Vagina (tissue), 2 donors: Measurements from ENCODE around the gene KCNH2. TPM values are rescaled to one million over a fixed set of nuclear protein-coding genes. Genes with fewer than 3 reads are reported as not detected.

Experiments used
- DNase-seq, 2 donors: peaks; one replicate each; pipeline ENCODE4 v3.0.0-alpha.2; 2017; ENCODE audit errors: extremely low spot score in 2 of 2
- H3K27ac ChIP-seq: fragments of 200-600 bp; sonication (generic); one replicate; pipeline ENCODE4 v1.5.1; 2019
- H3K27me3 ChIP-seq: fragments of 200-600 bp; sonication (generic); one replicate; pipeline ENCODE4 v1.5.1; 2019
- H3K36me3 ChIP-seq, 2 donors: fragments of 200-600 bp; sonication (generic); one replicate each; pipeline ENCODE4 v1.5.1; 2017 to 2019
- H3K4me1 ChIP-seq: fragments of 200-600 bp; sonication (generic); one replicate; pipeline ENCODE4 v1.5.1; 2019
- H3K4me3 ChIP-seq, 2 donors: fragments of 200-600 bp; sonication (generic); 1 replicate in 1 of 2; 2 replicates in 1 of 2; pipeline ENCODE4 v1.5.1; 2016 to 2019
- H3K9me3 ChIP-seq: fragments of 200-600 bp; sonication (generic); one replicate; pipeline ENCODE4 v1.5.1; 2019
- CTCF ChIP-seq, 3 experiments: fragments of 450-650 bp in 2 of 3; fragments of 200-600 bp in 1 of 3; sonication (generic) in 1 of 3; IDR thresholded peaks; one replicate each; pipeline ENCODE4 v1.5.1; 2017 to 2019; ENCODE audit warnings: antibody characterized with exemption in 3 of 3, mild to moderate bottlenecking in 2 of 3, moderate library complexity in 2 of 3
- POLR2A ChIP-seq, 2 donors: fragments of 450-650 bp; IDR thresholded peaks; one replicate each; pipeline ENCODE4 v1.6.1; 2017; ENCODE audit warnings: antibody characterized with exemption in 2 of 2, mild to moderate bottlenecking in 2 of 2, moderate library complexity in 2 of 2
- POLR2AphosphoS5 ChIP-seq, 2 donors: sonication (generic); formaldehyde crosslinking; IDR thresholded peaks; one replicate each; pipeline ENCODE4 v1.9.0; 2017; ENCODE audit warnings: antibody characterized with exemption in 2 of 2, mild to moderate bottlenecking in 2 of 2, low read depth in 1 of 2; ENCODE audit not compliant: insufficient read depth in 1 of 2
- intact Hi-C: fragments of 100-400 bp; cut with DNase I; formaldehyde crosslinking; loops from one replicate; pipeline ENCODE4 v1.15.1; 2023
- total RNA-seq: library from RNA; depleted of rRNA; stranded (reverse); fragments of >200 nt; gene quantifications from one replicate; pipeline ENCODE4 v1.2.3, GENCODE V29; 2016

KCNH2 gene
- total RNA-seq, 1 donor from 2014 or later = 6.4 TPM

DNA sequence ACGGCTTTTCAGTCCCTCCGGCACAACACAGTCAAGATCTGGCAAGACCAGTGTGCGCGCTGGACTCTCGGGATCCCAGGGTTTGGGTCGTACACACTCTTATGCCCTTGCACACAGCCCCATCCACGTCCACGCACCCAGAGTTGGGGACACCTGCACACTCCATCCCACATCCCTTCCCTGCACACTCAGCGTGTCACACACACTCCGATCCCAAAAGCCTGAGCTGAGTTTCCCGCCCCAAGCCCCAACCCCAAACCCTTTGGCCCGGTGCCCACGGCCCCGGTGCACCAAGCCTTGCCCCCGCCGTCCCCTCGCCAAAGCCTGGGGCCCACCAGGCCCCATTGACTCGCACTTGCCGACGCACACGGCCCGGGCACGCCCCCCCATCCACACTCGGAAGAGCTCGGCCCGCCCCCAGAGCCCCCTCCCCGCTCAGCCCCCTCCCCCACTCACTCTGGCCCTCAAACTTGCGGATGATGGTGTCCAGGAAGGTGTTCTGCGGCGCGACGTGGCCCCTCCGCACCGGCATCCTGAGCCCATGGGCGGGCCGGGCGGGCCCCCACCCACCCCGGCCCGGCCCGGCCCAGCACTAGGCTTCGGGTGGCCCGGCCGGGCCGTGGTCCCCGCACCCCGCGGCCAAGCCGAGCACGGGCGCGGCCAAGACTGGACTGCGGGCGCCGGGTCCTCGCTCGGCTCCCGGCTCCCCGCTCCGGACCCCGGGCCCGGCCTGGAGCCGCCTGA, 567 bp downstream of the KCNH2 start:
- H3K27ac ChIP-seq = no peak overlapping the region
- intact Hi-C loops = no loop called here
- no peaks in the 10 kb centered on the region for H3K36me3 ChIP-seq
- DNase-seq = no peak
- peaks cover 38% of the 10 kb centered on the region for H3K4me1 ChIP-seq
- H3K4me3 ChIP-seq = peak overlapping the region; percentile 24 to 50
- no peak for TF ChIP-seq CTCF (IDR thresholded peaks at IDR 0.05)
- TF ChIP-seq POLR2A (IDR thresholded peaks at IDR 0.05) = no peak
- no peak for TF ChIP-seq POLR2AphosphoS5 (IDR thresholded peaks at IDR 0.05; ENCODE audit: insufficient read depth in 1 of 2, low read depth in 1 of 2)
- H3K9me3 ChIP-seq = no peaks in the 10 kb centered on the region
- peaks cover 3% of the 10 kb centered on the region for H3K27me3 ChIP-seq

DNA sequence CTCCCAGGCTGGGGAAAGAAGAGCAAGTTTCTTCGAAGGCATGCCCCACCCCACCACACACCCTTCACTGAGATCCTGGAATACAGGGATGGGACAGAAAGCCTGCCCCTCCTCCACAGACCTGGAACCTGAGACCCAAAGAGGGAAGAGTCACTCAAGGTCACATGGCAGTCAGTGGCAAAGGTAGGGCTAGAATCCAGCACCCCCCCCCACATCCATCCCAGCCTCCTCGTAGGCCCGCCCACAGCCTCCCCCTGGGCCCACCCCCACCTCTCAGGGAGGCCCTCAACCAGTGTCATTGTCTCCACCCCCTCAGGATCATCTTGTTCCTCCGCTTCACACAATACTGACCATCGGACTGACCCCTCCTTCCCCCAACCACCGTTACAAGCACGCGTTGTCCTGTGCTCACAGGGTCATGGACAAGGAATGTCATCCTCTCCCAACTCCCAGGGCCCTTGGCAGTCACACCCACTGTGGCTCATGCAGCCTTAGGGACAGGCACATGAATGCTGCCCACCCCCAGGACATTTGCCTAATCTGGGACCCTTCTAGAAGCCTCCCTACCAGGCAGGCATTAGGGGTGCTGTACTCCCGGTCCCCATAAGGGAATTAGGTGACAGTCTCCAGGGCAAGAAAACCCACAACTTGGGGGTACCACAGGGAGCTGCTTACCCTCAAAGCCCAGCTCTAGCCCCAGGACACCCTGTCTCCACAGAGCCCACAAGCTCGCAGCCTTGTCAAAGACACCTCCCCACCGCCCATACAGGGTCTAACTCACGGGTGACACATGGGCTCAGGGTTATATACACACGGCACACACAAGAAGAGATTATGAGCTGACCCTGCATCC, 1.4 kb downstream of the KCNH2 start:
- Histone ChIP-seq H3K27ac (no peak overlapping the region), H3K36me3 (no peaks in the 10 kb centered on the region), H3K9me3 (no peaks in the 10 kb centered on the region), H3K4me3 (peak overlapping the region in 1 of 2 donors; percentile 50), H3K27me3 (peaks cover 3% of the 10 kb centered on the region), H3K4me1 (peaks cover 38% of the 10 kb centered on the region)
- no peak for DNase-seq
- intact Hi-C loops = no loop called here
- TF ChIP-seq CTCF (IDR thresholded peaks at IDR 0.05) (no peak), POLR2AphosphoS5 (IDR thresholded peaks at IDR 0.05; ENCODE audit: insufficient read depth in 1 of 2, low read depth in 1 of 2) (no peak), POLR2A (IDR thresholded peaks at IDR 0.05) (no peak)

DNA sequence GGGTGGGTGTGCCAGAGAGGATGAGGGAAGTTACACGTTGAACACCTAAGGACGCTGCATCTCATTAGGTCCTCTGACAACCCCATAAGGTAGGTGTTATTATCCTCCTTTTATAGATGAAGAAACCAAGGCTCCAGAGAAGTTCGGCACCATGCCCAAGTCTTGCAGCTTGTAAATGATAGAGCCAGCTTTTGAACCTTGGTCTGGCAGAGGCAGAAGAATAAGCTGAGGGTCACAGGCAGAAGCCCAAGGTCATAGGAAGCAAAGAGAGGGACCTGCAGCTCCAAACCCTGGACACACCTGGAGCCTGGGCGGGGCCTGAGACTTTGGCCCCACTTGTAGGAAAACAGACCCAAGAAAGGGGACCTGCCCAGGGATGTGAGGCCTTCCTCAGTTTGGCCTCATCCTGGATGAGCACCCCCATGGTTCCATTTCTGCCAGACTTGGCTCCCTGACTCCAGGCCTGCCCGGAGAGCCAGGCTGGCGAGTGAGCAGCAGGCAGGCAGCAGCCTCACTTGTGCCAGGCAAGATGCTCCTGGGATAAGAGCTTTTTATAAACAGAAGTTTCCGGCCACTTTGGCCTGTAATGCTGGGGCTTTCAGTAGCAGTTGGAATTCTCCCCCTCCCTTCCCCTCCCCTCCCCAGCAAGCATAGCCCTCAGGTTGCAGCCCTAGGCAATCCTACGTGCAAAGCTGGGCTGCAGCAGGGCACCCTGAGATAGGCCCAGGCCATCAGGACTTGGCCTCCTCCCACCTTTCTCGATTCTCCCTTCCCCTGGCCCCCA, 2.4 kb downstream of the KCNH2 start:
- intact Hi-C loops = no loop called here
- no peak for DNase-seq
- Histone ChIP-seq H3K4me3 (peak overlapping the region; percentile 36 to 52), H3K27ac (no peak overlapping the region), H3K9me3 (no peaks in the 10 kb centered on the region), H3K4me1 (peaks cover 38% of the 10 kb centered on the region), H3K36me3 (no peaks in the 10 kb centered on the region), H3K27me3 (peaks cover 3% of the 10 kb centered on the region)
- TF ChIP-seq POLR2A (IDR thresholded peaks at IDR 0.05) = no peak

GRCh38 chr7:150974468-150975391, 3.4 kb downstream of the KCNH2 start:
- H3K4me3 ChIP-seq = peak overlapping the region; percentile 36 to 52
- no peaks in the 10 kb centered on the region for H3K36me3 ChIP-seq
- TF ChIP-seq POLR2A (IDR thresholded peaks at IDR 0.05) (no peak), POLR2AphosphoS5 (IDR thresholded peaks at IDR 0.05; ENCODE audit: insufficient read depth in 1 of 2, low read depth in 1 of 2) (peak in 1 of 2 donors; percentile 48)
- intact Hi-C loops = no loop called here
- DNase-seq = no peak
- H3K4me1 ChIP-seq = peaks cover 38% of the 10 kb centered on the region
- H3K27ac ChIP-seq = no peak overlapping the region
- peaks cover 3% of the 10 kb centered on the region for H3K27me3 ChIP-seq
- no peaks in the 10 kb centered on the region for H3K9me3 ChIP-seq

DNA sequence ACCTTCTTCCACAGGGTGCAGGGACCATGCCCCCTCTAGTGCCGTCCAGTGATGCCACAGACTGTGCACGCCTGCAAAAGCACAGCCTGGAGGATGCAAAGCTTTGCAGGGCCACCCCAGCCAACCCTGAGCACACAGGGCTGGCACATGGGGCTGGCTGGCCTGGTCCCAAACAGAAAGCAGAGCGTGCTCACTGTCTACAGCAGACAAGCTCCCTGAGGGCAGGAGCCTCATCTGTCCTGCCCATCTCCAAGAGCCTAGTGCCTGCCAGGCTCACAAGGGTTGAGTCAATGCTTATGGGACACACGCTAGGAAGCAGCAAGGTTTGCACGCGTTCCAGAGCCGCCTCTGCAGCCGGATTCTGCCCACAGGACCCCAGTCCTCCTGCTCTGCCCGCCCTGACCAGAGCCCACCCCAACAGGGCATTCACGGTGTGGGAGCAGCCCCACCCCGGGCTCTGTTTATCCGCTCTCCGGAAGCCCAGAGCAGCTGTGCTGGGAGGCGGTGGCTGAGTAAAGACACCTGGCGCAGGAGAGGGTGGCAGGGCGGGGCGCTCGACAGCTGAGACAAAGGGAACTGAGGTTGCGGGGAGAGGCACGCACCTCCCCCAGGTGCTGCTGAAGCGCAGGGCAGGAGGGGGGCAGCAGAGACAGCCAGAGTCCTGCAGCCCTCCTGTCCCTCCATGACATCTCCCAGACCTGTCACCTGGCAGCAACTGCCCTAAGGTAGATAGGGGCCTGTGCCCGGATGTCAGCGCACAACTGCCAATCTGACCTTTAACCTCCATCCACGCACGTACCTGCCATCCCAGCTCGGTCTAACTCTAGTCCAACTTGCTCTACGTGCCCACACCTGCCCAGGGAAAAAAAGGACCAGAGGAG, 4.3 kb downstream of the KCNH2 start:
- intact Hi-C loops = no loop called here
- TF ChIP-seq POLR2AphosphoS5 (IDR thresholded peaks at IDR 0.05; ENCODE audit: insufficient read depth in 1 of 2, low read depth in 1 of 2) (no peak), POLR2A (IDR thresholded peaks at IDR 0.05) (no peak), CTCF (IDR thresholded peaks at IDR 0.05) (no peak)
- no peak for DNase-seq
- peaks cover 28% of the 10 kb centered on the region for H3K4me1 ChIP-seq
- H3K27me3 ChIP-seq = peaks cover 3% of the 10 kb centered on the region
- H3K27ac ChIP-seq = no peak overlapping the region
- H3K36me3 ChIP-seq = no peaks in the 10 kb centered on the region
- H3K9me3 ChIP-seq = no peaks in the 10 kb centered on the region
- H3K4me3 ChIP-seq = peak overlapping the region in 1 of 2 donors; percentile 52
